GM21423 (cell line): ENCODE measurements around the gene KLF11.

Experiments
- ATAC-seq: cut with Tn5 transposase; IDR thresholded peaks from one replicate; pipeline ENCODE4 v1.9.1; 2021; ENCODE audit warnings: mild to moderate bottlenecking, moderate library complexity; ENCODE audit not compliant: unreplicated experiment

KLF11 gene

DNA sequence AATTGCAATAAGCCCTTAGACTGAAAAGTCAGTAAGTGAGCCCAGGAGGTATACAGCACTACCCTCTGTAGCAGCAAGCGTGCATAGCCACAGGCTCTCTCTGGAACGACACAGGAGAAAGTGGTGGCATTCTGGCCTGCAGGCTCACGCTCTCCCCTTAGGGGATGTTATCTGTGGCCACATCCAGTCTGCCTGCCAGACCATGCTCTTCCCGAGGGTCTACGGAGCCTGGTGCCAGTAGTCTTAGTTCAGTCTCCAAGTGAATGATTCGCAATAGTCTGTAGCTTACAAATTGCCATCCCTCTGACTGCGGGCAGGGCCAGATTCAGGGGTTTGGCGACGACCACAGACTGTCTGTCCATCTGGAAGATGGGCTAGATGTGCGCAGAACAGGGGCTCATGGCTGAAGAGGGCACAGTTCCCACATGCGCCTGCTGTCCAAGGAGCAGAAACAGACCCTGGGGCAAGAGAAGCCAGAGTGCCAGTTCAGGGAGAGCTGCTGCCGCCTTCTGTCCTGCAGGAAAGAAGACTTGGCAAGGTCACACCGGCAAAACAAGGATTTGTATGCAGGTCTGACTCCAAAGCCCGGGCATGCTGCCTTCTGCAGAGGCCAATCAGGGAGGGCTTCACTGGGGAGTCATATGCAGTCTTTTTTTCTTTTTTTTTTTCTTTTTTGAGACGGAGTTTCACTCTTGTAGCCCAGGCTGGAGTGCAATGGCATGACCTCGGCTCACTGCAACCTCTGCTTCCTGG lies 3.5 kb upstream of the KLF11 start:
- ATAC-seq, result no peak

DNA sequence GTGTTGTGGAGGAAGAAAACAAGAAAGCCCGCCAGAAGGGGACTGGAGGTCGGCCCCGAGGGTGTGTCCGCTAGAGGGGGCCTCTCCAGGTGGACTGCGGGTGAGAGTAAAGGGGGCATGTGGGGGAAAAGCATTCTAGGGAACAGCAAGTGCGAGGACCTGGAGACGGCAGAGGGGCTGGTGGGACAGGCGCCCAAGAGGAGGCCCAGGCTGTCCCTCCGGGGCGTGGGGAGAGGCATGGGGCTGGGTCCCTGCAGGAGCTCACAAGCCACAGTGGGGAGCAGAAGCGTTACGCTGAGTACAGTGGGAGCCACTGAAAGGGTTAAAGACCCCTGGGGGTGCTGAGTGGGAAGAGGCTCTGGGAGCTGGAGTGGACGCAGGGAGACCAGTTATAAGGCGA lies 1.6 kb upstream of the KLF11 start:
- no peak for ATAC-seq

DNA sequence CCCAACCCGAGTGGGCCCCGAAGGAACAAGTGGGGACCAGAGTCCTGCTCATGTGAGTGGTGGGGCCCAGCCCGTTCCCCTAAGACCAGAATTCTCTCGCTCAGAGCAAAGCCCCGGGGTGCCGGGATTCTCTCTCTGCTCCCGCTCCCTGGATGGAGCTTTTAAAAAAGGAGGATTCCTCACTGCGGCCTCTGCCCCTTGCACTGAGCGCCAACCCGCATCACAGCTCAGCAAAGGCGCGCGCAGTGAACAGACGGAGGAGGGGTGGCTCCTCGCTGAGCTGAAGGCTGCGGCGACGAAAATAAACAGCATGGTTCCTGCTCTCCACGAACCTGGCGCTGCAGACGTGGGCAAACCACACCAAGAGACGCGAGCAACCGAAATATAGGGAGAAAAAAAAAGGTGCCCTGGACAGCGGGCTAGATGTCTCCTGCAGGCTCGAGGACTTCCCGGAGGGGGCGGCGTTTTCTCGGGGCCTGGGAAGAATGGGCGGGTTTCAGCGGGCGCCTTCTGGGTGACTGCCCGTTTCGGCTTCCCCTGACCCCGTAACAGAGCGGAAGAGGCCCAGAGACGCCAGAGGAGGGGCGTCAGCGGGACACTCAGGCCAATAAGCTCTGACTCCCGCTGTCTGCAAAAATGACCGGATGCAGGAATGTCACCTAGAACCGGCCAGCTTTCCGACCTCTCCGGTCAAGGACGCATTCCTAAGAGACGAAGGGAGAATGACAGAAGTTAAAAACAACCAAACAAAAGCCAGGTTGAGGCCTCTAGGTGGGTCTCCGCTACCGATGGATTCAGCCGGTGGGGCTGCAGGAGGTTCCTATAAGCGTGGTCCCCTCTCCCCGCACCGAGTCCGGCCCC lies 819 bp upstream of the KLF11 start:
- ATAC-seq, result no peak

DNA sequence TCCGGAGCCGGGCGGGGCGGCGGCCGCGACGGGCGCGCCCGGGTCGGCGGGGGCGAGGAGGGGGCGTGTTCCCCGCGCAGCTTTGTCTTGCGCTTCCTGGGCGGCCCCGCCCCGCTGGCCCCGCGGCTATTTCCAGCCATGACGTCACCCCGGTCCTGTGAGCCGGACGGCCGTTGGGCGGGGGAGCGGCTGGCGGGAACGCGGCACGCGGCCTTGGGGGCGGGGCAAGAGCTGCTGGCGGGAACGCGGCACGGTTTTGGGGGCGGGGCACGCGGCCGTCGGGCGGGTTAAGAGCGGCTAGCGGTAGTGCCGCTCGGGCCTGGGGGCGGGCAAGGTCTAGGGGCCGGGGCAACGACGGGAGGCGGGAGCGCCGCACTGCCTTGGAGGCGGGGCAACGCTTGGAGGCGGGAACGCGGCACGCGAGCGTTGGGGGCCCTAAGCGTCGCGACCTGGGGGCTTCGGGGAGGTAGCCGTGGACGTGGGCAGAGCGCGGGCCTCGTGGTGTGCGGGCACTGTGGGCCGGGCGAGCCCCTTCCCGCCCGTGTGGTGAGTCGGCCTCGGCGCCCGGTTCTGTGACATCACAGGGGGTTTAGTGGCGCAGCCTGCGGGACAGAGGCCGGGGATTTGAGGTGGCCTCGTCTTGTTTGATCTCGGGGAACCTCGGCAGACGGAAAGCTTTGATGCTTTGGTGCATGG lies 704 bp downstream of the KLF11 start:
- ATAC-seq, result peak; percentile 47

DNA sequence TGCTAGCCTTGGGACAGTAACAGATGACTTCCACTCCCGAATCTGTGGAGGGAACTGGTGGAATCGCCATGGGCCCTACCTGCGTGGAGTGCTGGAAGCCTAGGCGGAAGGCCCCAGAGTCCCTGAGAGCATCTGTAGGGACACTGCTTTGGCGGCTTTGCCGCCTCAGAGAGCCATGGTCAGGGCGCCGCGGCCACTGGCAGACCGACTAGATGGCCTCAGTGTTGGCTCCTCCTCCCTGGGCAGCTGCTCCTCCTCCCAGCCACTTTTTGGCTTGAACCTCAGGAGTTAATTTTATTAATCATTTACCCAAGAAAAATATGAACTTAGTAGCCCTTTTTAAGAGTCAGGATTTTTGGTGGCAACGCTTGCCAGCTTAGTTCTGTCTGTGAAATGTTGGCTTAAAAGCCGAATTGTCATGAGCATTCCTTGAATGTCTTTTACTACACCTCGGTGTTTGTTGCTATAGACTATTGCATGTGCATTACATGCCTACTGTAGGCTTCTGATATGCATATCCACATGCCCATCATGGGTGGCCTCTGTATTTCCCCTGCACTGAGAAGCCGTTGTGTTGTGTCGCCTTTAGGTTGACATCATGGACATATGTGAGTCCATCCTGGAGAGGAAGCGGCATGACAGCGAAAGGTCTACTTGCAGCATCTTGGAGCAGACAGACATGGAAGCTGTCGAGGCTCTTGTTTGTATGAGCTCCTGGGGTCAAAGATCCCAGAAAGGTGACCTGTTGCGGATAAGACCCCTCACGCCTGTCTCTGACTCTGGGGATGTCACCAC lies 2.4 kb downstream of the KLF11 start:
- no peak for ATAC-seq

DNA sequence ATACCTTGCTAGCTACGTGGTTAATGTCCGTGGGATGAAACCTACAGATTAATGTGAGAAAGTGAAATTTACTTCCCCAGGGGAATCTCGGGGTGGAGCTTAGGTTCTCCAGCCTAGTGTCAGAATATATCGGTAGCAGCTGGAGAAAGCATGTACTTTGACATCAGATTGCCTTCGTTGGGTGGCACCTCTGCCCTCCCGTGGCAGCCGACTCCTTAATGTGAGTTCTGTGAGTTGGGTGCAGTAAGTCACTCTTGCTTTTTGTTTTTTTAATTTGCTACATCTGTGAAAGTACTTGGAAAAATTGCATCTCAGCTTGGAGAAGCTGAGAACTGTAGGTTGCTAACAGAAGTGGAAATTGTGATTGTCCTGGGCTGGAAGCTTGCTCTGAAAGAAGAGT lies 3.6 kb downstream of the KLF11 start:
- ATAC-seq, result no peak

DNA sequence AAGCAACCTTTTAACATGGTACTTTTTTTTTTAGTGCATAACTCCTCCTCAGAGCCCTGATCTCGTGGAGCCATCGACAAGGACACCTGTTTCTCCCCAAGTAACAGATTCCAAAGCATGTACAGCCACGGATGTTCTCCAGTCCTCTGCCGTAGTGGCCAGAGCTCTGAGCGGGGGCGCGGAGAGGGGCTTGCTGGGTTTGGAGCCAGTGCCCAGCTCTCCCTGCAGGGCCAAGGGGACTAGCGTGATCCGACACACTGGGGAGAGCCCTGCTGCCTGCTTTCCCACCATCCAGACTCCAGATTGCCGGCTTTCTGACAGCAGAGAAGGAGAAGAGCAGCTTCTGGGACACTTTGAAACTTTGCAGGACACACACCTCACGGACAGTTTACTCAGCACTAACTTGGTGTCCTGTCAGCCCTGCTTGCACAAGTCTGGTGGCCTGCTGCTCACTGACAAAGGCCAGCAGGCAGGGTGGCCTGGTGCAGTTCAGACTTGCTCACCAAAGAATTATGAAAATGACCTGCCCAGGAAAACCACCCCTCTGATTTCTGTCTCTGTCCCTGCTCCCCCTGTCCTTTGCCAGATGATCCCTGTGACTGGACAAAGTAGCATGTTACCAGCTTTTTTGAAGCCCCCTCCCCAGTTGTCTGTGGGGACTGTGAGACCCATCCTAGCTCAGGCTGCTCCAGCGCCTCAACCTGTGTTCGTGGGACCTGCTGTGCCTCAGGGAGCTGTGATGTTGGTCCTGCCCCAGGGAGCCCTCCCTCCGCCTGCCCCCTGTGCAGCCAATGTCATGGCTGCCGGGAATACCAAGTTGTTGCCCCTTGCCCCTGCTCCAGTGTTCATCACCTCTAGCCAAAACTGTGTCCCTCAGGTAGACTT lies 4.5 kb downstream of the KLF11 start:
- ATAC-seq, result no peak

DNA sequence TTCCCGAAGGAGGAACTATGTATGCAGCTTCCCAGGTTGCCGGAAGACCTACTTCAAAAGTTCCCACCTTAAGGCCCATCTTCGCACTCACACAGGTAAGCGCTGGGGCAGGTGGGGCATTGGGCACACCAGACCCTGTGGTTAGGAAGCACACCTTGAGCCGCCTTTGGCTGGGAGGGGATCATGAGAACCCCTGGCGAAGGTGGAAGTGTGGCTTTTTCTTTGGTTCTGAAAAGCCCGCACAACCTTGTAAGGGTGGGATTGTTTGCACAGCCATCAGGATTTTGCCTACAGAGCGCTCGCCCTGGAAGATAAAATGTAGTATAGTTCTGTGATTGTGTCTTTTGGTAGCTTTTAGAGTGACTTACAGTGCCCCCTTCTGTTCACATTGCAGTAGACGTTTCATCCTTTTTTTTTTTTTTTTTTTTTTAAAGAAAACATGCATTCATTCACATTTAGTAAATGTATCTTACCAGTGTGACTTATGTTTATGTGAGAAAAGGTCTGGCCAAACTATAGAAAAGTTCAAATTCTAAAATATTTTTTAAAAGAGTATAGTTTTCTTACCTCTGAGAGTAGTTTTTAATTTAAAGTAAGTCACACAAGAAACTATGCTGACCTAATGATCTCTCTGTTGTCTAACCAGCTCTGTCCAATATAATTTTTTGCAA lies 5.3 kb downstream of the KLF11 start:
- ATAC-seq, result no peak

DNA sequence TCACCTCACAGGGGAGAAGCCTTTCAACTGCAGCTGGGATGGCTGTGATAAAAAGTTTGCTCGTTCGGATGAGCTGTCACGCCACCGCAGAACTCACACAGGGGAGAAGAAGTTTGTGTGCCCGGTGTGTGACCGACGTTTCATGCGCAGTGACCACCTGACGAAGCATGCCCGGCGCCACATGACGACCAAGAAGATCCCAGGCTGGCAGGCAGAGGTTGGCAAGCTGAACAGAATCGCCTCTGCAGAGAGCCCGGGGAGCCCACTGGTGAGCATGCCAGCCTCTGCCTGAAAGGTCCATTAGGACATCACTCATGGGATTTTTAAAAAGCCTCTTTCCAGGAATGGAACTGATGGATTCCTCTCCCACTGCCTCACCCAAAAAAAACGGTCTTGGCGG lies 8.9 kb downstream of the KLF11 start:
- no peak for ATAC-seq

DNA sequence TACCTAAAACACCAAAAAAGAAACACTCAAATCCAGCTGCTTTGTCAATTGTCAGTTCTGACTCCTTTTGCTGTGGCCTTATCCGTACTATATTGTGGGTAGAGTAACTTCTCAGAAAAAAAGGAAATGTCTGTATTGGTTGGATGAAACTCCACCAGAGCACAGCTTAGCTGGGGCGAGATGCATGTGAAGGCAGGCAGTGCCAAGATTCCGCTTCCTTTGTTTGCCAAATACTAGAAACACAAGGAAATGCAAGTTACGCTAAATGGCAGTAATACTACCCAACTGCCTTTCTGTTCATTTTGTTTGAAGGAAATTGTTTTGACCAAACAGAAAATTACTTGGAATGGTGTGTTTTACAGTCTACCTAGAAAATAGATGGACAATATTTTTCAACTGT lies 10.0 kb downstream of the KLF11 start:
- ATAC-seq, result no peak

DNA sequence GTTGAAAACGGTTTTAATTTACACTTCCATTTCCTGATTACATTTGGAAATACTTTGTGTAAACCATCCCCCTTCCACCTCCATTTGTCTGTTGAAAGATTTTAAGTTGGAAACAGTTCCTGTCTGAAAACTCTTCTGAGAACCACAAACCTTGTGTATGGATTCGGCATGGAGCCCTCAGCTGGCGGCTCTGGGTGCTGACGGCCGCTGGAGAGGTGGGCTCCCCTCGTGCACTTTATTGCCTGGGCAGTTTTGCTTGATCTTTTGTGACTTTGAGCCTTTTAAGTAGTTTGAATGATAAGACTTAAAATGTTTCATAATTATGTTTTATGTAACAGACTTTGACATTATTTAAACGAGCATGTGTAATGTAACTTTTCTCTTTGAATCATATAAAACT lies 11.1 kb downstream of the KLF11 start:
- ATAC-seq, result no peak

DNA sequence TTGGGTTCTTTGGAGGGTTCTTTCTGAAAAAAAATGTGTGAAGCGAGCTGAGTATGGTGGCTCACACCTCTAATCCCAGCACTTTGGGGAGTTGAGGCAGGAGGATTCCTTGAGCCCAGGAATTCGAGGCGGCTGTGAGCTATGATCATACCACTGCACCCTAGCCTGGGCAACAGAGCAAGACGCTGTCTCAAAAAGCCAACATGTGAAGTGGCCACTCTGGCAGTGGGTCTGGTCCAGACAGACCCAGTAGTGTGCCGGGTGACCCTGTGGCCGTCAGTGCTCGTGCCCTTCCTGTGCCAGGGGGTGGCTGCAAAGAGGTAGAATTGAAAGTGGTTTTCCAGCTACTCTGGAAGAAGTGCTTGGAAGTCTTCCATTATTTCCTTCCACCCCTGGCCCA lies 11.6 kb downstream of the KLF11 start:
- ATAC-seq, result no peak

DNA sequence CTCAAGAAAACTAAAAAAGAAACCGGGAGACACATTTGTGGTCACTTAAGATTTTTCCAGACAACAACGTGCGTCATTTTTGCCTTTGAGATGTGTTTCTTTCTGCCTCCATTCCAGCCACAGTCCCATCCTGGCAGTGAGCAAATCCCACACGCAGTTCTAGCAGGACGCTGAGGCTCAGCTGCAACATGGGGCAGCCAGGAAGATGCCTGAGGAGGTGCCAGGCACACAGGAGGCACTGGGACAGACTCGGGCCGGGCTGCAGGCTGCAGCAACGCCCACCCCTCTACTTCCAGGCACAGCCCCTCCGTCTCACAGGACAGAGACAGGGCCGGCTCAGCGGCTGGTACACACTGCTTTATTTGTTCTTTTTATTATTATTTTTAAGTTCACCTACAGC lies 13.1 kb downstream of the KLF11 start:
- ATAC-seq, result no peak

DNA sequence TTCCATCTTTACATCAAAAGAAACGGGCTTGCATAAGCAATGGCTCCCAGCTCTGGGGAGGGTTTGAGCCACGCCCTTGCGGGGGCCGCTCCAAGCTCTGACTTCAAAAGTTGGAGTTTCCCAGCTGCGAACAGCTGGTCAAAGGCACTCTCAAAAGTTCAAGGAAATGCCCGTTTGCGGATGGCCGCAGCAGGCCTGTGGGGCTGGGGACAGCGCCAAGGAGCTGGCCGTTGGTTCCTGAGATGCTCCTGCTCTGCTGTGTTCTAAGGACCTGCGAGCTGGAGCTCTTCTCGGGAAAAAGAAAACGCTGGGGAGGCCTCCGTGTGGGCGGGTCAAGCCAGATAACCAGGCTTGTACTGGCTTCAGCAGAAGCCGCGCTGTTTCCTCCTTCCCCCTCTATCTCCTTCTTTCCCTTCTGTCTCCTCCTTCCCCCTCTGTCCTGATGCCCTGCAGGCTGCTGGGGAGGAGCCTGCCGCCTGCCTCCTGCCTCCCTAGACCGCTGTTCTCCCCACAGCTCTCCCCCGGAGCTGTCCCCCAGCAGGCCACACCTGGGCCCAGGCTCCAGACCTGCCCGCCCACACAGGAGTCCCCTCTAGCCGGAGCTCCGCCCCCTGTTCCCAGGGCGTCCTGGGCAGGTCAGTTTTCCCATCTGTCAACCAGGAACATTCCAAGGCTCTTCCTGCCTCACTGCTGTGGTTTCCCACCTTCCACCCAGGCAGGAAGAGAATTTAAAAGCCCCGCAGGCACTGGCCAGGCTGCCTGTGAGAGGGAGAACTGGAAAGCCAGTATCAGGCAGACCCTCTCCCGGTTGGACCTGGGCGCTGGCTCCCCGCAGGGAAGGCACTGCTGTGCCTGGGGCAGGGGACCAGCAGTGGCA lies 14.1 kb downstream of the KLF11 start:
- no peak for ATAC-seq

DNA sequence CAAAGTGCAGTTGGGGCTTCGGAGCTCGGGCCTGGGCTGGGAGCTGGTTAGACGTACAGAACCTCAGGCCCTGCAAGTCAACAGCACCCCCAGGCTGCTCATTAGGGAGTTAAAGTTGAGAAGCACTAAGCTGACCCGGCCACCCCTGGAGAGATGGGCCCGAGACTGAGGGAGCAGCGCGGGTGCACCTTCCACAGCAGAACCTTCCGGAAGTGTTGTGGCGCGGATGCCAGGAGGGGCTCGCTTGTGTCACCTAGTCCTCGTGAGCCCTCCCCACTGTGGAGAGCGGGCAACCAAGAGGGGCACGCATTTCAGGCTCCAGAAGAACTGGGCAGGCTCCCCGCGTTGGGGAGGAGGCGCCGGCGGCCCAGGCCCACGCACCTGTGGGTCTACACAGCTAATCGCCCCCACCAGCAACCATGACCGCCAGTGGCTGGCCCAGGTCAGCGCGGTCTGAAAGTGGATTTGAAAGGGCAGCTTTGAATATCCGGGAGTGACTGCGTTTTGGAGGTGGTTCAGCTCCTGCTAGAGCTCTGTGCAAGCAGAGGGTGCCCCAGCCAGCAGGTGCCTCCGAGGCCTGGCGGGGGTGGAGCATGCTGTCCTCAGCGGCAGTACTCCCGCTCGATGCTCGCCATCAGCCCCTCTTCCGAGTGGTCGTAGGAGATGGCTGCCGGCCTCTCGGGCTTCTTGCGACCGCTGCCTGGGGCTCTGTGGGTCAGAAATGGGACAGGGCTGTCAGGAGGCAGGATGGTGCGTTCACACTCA lies 15.1 kb downstream of the KLF11 start:
- ATAC-seq, result no peak

DNA sequence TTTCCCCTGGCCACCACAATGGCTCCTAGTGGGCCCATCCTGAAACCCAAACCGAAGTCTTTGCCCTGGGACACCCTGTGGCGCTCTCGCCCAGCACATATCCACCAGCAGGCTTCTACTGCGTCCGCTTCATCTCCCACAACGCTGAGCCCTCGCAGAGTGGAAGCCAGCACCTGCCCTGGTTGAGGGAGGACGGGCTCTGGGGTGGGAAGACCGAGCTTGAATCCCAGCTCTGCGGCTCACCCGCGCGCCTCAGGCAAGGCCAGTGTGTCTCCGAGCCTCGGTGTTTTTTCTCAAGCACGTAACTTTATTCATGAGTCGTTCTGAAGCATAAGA lies 15.6 kb downstream of the KLF11 start:
- no peak for ATAC-seq

DNA sequence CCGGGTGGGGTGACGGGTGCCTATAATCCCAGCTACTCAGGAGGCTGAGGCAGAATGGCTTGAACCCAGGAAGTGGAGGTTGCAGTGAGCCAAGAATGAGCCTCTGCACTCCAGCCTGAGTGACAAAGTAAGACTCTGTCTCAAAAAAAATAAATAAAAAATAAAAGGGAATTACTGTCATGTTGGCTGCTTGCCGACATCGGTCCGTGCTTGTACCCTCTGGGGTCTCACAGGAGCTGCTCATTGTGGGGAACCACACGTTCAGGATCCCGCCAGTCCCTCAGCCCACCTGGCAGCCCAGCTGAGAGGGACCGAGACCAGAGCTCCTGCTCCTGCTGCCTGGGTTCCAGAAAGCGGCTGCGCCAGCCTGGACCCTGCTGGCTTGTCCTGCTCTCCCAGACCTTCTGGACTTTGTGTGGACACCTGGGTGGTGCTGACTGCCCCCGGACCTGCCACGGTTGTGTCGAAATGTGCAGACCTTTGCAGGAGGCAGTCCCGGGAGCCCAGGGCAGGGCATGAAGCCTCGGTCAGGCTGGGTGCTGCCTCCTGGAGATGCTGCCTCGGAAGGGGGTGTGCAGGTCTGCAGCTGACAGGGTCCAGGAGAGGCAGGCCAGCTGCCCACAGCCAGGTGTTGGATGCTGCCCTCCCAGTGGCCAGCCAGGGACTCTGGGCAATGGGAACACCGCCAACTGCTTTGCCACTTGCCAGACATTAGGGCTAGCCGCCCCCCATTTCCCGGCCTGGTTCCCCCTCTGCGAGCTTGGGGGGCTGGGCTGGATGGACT lies 16.4 kb downstream of the KLF11 start:
- no peak for ATAC-seq
